SU-DHL-6 (cell line): ENCODE measurements around the gene SLC9C1.

Source experiments
- H2AFZ ChIP-seq: fragments of 200-600 bp; sonication (generic); 2 replicates; pipeline ENCODE4 v1.6.1; 2014; ENCODE audit warnings: low read depth, mild to moderate bottlenecking, moderate library complexity, mixed read lengths, antibody characterized with exemption, low read length; ENCODE audit not compliant: severe bottlenecking
- H3F3A ChIP-seq: fragments of 200-600 bp; shearing (Covaris generic); 2 replicates; pipeline ENCODE4 v1.6.0; 2016; ENCODE audit warnings: antibody characterized with exemption, mild to moderate bottlenecking; ENCODE audit not compliant: insufficient read depth
- H3K27ac ChIP-seq: fragments of 200-600 bp; sonication (generic); 2 replicates; pipeline ENCODE4 v1.5.1; 2016; ENCODE audit warnings: low read depth, mild to moderate bottlenecking, low read length, moderate library complexity, mixed read lengths
- H3K27me3 ChIP-seq: fragments of 200-600 bp; sonication (generic), shearing (Covaris generic); 2 replicates; pipeline ENCODE4 v1.6.0; 2014; ENCODE audit warnings: mild to moderate bottlenecking, low read length
- H3K36me3 ChIP-seq: fragments of 200-600 bp; sonication (generic); 2 replicates; pipeline ENCODE4 v1.6.1; 2014; ENCODE audit warnings: mild to moderate bottlenecking, low read length, mixed read lengths
- H3K4me2 ChIP-seq: fragments of 300-600, 200-600 bp; shearing (Covaris generic), sonication (generic); 2 replicates; pipeline ENCODE4 v1.6.0; 2014; ENCODE audit warnings: low read length, low read depth, mild to moderate bottlenecking; ENCODE audit not compliant: poor library complexity, severe bottlenecking
- H3K4me3 ChIP-seq: fragments of 200-600 bp; sonication (generic); 2 replicates; pipeline ENCODE4 v1.5.1; 2014; ENCODE audit warnings: antibody characterized with exemption, low read length, mild to moderate bottlenecking, mixed read lengths; ENCODE audit not compliant: insufficient read depth, poor library complexity, severe bottlenecking
- H3K79me2 ChIP-seq: fragments of 200-600 bp; sonication (generic); 2 replicates; pipeline ENCODE4 v1.6.1; 2014; ENCODE audit warnings: mild to moderate bottlenecking, low read length, moderate library complexity; ENCODE audit not compliant: insufficient read depth
- H3K9ac ChIP-seq: fragments of 200-600 bp; sonication (generic); 2 replicates; pipeline ENCODE4 v1.7.0; 2014; ENCODE audit warnings: mild to moderate bottlenecking, low read length
- H3K9me2 ChIP-seq: fragments of 200-600 bp; sonication (generic); replicated peaks from 2 replicates; pipeline ENCODE4 v1.6.1; 2014; ENCODE audit warnings: low read length; ENCODE audit not compliant: insufficient read depth
- H3K9me3 ChIP-seq: fragments of 200-600 bp; sonication (generic); 2 replicates; pipeline ENCODE4 v1.6.1; 2014; ENCODE audit warnings: low read length, mixed read lengths; ENCODE audit not compliant: insufficient read depth
- H4K20me1 ChIP-seq: fragments of 200-600 bp; sonication (generic); 2 replicates; pipeline ENCODE4 v1.6.1; 2014; ENCODE audit warnings: low read depth, mild to moderate bottlenecking, antibody characterized with exemption, low read length, moderate library complexity, mixed read lengths
- CTCF ChIP-seq: fragments of 200-600 bp; sonication (generic); IDR thresholded peaks from one replicate; pipeline ENCODE4 v1.5.1; 2017; ENCODE audit warnings: antibody characterized with exemption, mild to moderate bottlenecking, low read length, moderate library complexity; ENCODE audit not compliant: insufficient read depth, poor library complexity, severe bottlenecking
- EZH2phosphoT487 ChIP-seq: fragments of 200-600 bp; sonication (generic), shearing (Covaris generic); conservative IDR thresholded peaks from 2 replicates; pipeline ENCODE4 v1.6.1; 2018; ENCODE audit warnings: mild to moderate bottlenecking, antibody characterized with exemption, low read length, moderate library complexity, mixed read lengths

Gene SLC9C1

GRCh38 chr3:112116748-112117186, 177.2 kb downstream of the SLC9C1 start:
- Histone ChIP-seq H3K4me2 (peak overlapping the region; percentile 85), H3K27ac (peak overlapping the region; percentile 99), H2AFZ (no peak overlapping the region), H3F3A (peaks cover 84% of the 10 kb centered on the region), H3K9ac (peak overlapping the region; percentile 68), H4K20me1 (no peaks in the 10 kb centered on the region), H3K36me3 (no peaks in the 10 kb centered on the region), H3K79me2 (no peaks in the 10 kb centered on the region), H3K9me2 (no peaks in the 10 kb centered on the region), H3K9me3 (no peaks in the 10 kb centered on the region), H3K27me3 (no peaks in the 10 kb centered on the region), H3K4me3 (peak overlapping the region; percentile 41)
- TF ChIP-seq CTCF: no peak
- TF ChIP-seq EZH2phosphoT487: no peak

- Histone ChIP-seq H2AFZ (no peak overlapping the region), H3K79me2 (no peaks in the 10 kb centered on the region), H3F3A (peaks cover 76% of the 10 kb centered on the region), H3K4me3 (peak overlapping the region; percentile 34), H3K4me2 (peak overlapping the region; percentile 85), H3K9ac (peak overlapping the region; percentile 68), H3K36me3 (no peaks in the 10 kb centered on the region), H3K27me3 (no peaks in the 10 kb centered on the region), H4K20me1 (no peaks in the 10 kb centered on the region), H3K9me2 (no peaks in the 10 kb centered on the region), H3K27ac (peak overlapping the region; percentile 99), H3K9me3 (no peaks in the 10 kb centered on the region)
- TF ChIP-seq EZH2phosphoT487 (no peak), CTCF (peak; percentile 16)
Measured at GRCh38 chr3:112115806-112116383, 178.1 kb downstream of the SLC9C1 start.

- no peaks in the 10 kb centered on the region for H3K27me3 ChIP-seq
- TF ChIP-seq EZH2phosphoT487 (no peak), CTCF (no peak)
- H3F3A ChIP-seq: peaks cover 71% of the 10 kb centered on the region
Measured at GRCh38 chr3:112115161-112115739, 178.8 kb downstream of the SLC9C1 start.

More at GRCh38 chr3:112115161-112115739, 178.8 kb downstream of the SLC9C1 start:
- peak overlapping the region; percentile 28 for H3K4me3 ChIP-seq
- no peaks in the 10 kb centered on the region for H3K79me2 ChIP-seq
- peak overlapping the region; percentile 99 for H3K27ac ChIP-seq
- no peaks in the 10 kb centered on the region for H3K36me3 ChIP-seq
- H2AFZ ChIP-seq: no peak overlapping the region
- H3K4me2 ChIP-seq: peak overlapping the region; percentile 85
- H4K20me1 ChIP-seq: no peaks in the 10 kb centered on the region
- H3K9me2 ChIP-seq: no peaks in the 10 kb centered on the region
- no peaks in the 10 kb centered on the region for H3K9me3 ChIP-seq
- H3K9ac ChIP-seq: peak overlapping the region; percentile 68
